T-helper 2 cell (primary cell): ENCODE data around the gene MEI1.
A peak's percentile ranks its signal among the peaks of the same experiment; 100 is the strongest.
"Not testable (repeated sequence)": the region's sequence is repeated elsewhere in the genome, so short reads cannot be mapped to it uniquely, and the experiment has no call there.

Source experiments
- DNase-seq, 5 experiments: peaks; one replicate each; pipeline versions ENCODE4 v3.0.0 to v3.0.0-alpha.2; 2012 to 2022
- total RNA-seq, 2 donors: gene quantifications; one replicate each; lab custom pipeline; 2026; lab: John Stamatoyannopoulos, UW

The MEI1 gene, protein sequence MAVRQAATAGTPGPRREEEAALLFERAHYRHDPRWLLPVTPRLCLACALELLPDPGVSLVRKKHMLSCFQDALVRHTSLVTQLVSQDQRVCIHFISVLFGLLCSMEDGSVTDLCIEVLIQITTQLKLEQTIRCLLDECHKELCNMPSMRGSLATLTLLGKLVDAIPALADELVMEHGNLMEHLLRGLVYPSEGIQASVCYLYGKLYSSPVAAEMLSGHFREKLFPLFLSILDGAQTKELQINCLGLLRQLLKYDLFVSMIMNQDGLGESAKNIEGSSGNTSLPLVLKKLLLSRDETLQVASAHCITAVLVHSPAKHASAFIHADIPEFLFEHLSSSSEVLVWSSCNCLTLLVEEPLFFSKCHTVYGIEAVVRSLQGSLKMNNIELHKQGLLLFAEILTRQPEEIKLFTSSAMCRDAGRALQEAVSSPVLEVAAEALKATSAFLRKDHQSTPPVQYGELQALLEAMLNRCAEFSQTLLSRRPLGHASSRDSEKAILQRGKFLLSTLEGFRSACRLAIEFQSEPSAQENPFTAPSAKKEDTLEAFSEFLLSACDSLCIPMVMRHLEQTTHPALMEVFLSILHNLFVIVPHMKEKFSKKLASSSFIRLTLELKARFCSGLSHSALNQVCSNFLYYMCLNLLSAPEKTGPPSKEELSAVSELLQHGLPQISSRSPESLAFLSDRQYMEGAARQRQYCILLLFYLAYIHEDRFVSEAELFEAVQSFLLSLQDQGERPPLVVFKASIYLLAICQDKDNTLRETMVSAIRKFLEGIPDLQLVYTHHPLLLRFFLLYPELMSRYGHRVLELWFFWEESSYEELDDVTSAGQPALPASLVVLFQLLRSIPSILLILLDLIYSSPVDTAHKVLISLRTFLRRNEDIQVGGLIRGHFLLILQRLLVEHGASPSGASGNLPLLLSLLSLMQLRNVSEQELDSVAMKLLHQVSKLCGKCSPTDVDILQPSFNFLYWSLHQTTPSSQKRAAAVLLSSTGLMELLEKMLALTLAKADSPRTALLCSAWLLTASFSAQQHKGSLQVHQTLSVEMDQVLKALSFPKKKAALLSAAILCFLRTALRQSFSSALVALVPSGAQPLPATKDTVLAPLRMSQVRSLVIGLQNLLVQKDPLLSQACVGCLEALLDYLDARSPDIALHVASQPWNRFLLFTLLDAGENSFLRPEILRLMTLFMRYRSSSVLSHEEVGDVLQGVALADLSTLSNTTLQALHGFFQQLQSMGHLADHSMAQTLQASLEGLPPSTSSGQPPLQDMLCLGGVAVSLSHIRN
- total RNA-seq = 31.5 to 53.8 reads per million in 2 donors

DNA sequence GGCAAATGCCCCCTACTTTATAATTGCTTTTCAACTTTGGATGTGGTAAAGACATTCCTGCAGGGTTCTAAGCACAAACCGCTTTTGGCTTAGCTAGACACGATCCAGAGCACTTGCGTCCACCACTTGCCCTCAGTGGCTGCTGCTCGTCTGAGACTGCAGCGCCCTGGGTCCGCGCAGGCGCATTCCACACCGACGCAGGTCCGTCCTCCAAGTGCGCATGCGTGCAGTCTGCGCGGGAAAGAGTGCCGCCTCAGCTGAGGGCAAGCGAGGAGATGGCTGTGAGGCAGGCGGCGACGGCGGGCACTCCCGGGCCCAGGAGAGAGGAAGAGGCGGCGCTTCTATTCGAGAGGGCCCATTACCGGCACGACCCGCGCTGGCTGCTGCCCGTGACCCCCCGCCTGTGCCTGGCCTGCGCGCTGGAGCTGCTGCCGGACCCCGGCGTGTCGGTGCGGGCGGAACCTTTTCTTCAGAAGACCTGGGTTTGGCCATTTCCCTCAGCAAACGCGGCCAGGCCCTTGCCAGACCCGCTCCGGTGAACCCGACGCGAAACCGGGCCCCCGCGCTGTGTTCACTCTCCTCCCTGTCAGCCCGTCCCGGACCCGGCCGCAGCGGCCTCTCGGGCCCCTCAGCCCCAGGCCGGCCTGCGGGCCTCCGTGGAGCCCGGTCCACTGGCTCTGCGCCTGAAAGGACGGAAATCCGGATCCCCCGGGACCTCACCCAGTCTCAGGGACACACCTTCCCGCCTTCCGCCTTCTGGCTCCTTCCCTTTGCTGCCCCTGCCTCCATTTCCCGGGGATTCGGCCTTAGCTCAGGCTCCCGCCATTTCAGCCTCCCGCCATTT lies at the start of gene MEI1:
Gene MEI1, plus strand, starts transcription at position 240 of the 844 bp plus-strand sequence. Its CDS starts 36 bp downstream, at position 276.
- DNase-seq = peak; percentile 72 to 92 (median 86)

DNA sequence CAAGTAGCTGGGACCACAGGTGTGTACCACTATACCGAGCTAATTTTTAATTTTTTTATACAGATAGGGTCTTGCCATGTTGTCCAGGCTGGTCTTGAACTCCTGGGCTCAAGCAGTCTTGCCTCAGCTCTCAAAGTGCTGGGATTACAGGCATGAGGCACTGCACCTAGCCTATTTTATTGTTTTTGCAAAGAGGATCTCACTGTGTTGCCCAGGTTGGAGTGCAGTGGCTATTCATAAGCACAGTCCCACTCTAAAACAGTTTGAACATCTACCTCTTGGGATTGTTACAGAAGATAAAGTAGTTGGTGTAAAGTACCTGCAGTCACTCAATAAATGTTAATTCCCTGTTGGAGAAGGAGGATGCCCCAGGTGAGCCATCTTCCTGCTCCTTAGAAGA lies 49.1 kb upstream of the MEI1 start:
- DNase-seq = no peak

DNA sequence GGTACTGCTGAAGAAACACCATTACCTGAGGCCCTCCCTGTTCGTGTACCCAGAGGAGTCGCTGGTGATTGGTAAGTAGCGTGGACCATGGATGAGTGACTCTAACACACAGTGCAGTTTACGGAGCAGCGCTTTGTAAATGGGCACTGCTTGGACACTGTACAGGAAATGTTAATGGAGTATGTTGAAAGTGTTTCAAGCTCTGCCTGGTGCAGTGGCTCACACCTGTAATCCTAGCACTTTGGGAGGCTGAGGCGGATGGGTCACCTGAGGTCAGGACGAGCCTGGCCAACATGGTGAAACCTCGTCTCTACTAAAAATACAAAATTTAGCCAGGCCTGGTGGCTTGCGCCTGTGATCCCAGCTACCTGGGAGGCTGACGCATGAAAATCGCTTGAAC lies 48.5 kb upstream of the MEI1 start:
- no peak for DNase-seq

DNA sequence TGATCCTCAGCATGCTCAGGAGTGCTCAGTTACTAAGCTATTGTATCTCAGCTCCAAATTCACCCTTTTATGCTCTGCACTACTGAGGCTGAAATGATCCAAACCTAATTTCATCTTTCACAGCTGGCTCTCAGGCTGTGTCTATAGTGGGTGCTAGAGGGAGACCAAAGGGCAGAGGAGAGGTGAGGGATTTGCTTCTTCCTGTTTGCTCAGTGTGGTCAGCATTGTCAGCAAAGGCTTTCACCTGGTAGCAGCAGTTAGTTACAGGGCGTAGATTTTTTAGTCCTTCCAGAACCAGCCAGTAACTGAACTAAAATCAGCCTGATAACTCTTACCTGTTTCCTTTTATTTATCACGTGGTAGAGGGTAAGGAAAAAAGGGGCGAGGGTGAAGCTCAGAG lies 45.0 kb upstream of the MEI1 start:
- DNase-seq = no peak

DNA sequence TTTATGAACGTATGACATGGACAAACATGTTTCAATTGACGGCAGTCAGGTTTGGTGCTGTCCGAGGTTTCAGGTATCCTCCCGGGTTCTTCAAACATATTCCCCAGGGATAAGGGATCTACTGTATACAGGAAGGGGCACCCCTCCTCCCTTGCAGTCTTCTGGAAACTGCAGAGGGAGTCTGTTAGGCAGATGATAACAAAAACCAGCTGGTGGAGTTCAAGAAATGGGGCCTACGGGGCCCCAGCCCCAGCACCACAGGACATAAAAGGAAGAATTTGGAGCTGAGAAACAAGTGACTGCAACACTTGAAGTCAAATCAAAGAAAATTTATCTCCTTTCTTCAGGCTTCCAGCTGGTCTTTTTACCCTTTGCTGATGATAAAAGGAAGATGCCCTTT lies 42.7 kb upstream of the MEI1 start:
- no peak for DNase-seq

DNA sequence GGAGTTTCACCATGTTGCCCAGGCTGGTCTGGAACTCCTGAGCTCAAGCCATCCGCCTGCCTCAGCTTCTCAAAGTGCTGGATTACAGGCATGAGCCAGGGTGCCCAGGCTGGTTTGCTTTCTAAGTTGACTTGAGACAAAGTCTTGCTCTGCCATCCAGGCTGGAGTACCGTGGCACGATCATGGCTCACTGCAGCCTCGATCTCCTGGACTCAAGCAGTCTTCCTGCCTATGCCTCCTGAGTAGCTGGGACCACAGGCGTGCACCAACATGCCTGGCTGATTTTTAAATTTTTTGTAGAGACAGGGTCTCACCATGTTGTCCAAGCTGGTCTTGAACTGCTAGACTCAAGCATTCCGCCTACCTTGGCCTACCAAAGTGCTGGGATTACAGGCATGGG lies 41.6 kb upstream of the MEI1 start:
- no peak for DNase-seq

DNA sequence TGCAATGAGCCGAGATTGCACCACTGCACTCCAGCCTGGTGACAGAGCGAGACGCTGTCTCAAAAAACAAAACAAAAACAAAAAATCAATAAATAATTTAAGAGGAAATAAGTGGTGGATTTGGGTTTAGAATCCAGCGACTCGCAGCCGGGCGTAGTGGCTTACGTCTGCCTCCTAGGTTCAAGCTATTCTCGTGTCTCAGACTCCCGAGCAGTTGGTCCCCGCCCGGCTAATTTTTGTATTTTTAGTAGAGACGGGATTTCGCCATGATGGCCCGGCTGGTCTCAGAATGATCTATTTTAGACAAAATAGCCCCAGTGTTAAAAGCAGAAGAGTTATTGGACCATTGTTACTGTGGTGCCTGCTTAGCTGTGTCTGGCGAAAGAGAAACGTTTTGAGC lies 40.4 kb upstream of the MEI1 start:
- no peak for DNase-seq

DNA sequence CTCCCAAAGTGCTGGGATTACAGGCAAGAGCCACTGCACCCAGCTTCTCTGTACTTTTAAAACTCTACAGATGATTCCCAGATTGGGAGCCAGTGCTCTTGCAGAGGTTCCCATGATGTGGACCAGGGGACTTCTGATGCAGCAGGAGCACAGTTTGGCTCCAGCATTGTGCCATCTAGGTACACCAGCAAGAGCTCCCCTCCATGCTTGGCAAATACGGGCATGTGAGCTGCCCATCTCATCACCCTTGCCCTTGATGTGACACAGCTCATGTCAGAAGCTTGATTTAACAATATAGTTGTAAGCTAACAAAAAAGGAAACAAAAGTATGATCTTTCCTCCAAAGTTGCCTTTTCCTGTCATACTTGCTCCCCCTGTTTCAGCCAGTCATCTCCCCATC lies 39.4 kb upstream of the MEI1 start:
- no peak for DNase-seq

DNA sequence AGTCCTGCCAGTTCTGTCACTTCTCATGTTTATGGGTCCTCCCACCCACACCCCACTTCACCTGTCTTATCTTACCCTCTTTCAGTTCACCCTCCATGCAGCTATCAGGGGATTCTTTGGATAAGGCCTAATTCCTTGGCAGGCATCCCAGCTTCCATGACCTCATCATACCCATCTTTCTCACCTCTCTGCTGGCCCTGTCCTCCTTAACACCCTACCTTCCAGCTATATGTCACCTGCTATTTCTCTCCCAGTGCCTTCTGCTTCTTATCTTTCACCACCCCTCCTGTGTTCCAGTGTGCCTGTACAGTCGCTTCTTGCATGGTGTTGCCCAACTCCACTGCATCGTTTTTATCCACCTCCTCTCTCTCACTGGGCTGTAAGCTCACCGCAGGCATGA lies 38.9 kb upstream of the MEI1 start:
- no peak for DNase-seq

DNA sequence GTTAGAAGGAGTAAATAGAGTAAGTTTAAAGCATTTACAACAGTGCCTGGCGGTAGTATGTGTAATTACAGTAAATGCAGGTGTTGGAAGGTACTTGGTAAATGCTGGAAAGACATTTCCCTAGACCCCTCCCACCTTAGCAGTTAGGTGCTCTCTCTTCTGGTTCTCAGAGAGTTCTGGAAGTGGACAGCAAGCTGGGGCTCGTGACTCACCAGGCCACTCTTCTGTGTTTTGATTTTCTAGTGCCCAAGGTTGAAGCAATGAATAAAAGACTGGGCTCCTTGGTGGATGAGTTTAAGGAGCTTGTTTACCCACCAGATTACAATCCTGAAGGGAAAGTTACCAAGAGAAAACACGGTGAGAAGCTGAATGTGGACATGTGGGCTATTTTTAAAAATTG lies 38.2 kb upstream of the MEI1 start:
- no peak for DNase-seq

DNA sequence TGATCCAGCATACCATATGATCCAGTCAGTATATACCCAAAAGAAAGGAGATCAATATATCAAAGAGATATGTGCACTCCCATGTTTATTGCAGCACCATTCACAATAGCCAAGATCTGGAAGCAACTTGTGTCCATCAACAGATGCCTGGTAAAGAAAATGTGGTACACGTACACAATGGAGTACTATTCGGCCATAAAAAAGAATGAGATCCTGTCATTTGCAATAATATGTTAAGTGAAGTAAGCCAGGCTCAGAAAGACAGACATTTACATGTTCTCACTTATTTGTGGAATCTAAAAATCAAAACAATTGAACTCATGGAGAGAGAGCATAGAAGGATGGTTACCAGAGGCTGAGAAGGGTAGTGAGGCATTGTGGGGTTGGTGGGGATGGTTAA lies 37.6 kb upstream of the MEI1 start:
- DNase-seq = no peak

DNA sequence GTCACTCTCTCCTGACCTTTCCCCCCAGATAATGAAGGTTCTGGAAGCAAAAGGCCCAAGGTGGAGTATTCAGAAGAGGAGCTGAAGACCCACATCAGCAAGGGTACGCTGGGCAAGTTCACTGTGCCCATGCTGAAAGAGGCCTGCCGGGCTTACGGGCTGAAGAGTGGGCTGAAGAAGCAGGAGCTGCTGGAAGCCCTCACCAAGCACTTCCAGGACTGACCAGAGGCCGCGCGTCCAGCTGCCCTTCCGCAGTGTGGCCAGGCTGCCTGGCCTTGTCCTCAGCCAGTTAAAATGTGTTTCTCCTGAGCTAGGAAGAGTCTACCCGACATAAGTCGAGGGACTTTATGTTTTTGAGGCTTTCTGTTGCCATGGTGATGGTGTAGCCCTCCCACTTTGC lies 35.7 kb upstream of the MEI1 start:
- not testable (repeated sequence) for DNase-seq

DNA sequence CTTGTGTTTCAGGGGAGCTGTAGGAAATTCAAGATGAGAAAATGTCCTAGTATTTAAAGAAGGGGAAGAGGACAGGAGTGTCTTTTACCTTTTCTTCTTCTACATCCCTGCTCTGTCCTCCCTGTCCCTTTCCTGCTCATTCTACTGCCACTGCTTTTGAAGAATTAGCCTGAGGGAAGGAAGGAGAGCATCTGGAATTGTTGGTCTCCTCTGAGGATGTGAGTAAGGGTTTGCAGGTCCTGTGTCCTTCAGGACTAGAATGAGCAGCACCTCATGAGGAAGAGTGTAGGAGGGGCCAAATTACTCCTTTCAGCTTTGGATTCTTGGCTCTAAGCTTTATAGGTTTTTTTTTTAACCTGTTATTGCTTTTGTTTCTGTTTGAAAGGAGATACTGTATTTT lies 34.8 kb upstream of the MEI1 start:
- no peak for DNase-seq

DNA sequence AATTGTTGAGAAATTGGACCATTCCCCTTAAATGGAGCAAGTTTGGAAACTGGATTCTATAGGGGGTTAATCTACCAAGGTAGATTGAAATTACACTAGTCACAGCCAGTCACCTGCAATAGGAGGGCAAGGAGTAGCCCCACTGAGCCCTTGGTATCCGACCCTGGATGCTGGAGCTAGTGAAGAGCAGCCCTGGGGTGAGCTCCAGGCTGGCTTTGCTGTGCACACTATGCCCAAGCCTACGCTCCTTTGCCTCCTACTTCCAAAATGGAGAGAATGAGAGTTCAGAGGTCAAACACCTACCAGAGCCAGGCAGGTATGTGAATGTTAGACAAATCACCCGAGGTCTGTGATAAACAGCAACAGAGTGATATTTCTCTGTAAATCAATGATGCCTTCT lies 34.4 kb upstream of the MEI1 start:
- no peak for DNase-seq

DNA sequence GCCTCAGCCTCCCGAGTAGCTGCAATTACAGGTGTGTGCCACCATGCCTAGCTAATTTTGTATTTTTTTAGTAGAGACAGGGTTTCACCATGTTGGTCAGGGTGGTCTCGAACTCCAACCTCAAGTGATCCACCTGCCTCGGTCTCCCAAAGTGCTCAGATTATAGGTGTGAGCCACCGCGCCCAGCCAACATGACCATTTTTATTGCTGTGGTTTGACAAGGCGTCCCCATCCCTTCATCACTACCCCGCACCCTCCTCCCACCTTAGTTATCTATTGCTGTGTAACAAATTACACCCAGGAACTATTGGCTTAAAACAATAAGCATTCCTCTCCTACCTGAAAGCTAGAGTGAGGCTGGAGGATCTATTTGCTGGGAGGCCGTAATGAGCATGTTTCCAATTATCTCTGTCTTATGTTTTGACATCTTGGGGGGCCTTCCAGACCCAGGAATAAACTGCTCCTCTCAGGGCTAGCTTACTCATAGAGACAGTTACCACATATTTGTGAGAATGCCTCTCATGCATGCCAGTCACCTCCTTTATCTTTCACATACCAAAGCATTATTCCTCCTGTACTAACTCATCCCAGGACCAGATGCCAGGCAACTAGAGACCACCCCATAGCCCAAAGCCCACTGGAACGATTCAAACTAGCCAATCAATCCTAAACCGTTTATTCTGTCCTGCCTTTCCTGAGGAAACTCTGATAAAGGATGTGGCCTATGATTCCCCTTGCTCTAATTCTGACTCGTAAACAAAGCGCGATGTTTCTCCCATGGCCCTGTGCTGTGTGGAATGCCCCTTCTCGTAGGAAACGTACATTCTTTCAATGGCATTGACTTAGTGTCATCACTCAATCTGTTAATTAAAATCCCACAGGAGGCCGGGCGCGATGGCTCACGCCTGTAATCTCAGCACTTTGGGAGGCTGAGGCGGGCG lies 30.1 kb upstream of the MEI1 start:
- no peak for DNase-seq

DNA sequence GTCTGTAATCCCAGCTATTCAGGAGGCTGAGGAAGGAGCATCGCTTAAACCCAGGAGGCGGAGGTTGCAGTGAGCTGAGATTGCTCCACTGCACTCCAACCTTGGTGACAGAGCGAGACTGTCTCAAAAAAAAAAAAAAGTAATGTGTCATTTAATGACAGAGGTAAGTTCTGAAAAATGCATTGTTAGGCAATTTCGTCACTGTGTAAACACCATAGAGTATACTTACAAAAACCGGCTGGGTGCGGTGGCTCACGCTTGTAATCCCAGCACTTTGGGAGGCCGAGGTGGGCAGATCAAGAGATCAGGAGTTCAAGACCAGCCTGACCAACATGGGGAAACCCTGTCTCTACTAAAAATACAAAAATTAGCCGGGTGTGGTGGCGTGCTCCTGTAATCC lies 27.2 kb upstream of the MEI1 start:
- DNase-seq = not testable (repeated sequence)

DNA sequence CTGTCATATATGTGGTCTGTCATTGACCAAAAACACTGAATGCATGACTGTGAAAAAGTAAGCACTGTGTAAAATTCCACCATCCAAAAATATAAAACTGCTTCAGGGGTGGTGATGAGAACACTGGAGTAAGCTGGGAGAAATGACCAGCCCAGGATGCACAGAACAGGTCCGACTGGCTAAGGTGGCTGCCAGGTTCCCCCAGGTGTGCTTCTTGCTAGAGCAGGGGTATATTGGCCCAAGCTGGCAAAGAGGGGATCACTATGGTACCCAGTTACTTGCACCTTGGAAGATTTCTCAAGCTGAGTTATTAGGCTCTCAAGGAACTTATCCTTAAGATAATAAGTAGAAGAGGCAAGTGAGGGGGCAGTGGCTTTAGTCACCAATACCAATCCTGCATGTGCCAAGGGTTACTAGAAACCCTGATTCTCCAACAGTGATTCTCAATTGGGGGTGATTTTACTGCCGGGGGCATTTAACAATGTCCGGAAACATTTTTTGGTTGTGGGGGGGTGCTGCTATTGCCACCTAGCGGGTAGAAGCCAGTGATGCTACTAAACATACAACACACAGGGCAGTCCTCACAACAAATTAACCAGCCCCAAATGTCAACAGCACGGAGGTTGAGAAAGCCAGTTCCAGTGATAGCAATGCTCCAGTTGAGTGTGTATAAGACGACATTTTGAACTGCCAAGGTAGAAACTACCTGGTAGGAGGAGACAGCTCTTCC lies 26.4 kb upstream of the MEI1 start:
- no peak for DNase-seq

DNA sequence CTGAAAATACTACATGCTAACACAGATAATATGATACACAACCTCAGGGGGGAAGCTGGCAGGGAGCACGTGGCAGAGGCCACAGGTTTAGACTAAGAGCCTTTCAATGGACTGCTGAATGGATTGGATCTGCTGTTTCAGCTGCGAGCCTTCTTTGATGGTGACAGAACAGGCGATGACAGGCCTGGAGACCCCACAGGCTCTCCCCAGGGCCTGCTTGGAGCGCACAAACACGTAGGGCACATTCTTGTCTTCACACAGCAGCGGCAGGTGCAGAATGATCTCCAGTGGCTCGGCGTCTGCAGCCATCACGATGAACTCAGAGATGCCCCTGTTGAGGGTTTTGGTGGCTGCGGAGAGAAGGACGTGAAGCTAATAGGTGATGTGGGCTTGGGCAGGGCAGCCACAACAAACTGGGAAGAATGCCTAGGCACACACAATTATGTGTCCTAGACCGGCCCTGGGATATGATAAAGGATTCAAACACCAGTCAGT lies 24.4 kb upstream of the MEI1 start:
- DNase-seq = no peak

DNA sequence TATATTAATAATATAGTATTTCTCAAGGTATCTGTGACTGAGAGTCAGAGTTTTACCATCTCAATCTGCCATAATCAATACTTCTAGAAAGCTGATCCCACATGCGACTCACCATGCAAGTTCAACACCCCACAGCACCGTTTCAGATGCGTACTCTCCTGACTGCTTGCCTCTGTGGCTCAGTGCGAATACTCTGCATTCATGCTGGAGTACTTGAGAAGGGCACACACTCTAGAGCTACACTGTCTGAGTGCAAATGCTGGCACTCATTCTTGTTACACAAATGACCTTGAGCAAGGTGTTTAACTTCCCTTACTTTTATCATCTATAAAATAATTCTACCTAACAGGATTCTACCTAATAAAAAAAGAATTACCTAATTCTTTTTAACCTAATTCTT lies 23.2 kb upstream of the MEI1 start:
- DNase-seq = no peak

DNA sequence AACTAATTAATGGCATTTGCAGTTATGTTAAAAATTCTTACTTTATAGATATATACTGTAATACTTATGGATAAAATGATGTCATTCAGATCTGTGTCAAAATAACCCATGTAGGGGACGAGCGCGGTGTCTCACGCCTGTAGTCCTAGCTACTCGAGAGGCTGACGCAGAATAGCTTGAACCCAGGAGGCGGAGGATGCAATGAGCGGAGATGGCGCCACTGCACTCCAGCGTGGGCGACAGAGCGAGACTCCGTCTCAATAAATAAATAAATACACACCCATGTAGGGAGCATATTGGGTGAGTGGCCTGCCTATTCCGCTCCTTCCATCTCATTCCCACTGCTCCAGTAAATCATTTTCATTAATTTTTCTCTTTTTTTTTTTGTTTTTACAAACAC lies 17.7 kb upstream of the MEI1 start:
- DNase-seq = no peak
